Neural cell (in vitro differentiated cells): Measurements from ENCODE around the gene C13orf46. TPM values are rescaled to one million over a fixed set of nuclear protein-coding genes. Genes with fewer than 3 reads are reported as not detected.

ENCODE experiments used
- H2AFZ ChIP-seq: fragments of 200-600, 300-800 bp; sonication (generic), shearing (Covaris generic); 2 replicates; pipeline ENCODE4 v1.6.0; 2014; ENCODE audit warnings: low read depth, mild to moderate bottlenecking, antibody characterized with exemption, low read length, moderate library complexity
- H3F3A ChIP-seq: fragments of 200-600 bp; shearing (Covaris generic); 2 replicates; pipeline ENCODE4 v1.6.1; 2016; ENCODE audit warnings: mild to moderate bottlenecking, moderate library complexity, mixed read lengths, antibody characterized with exemption, low read length; ENCODE audit not compliant: insufficient read depth, poor library complexity, severe bottlenecking
- H3K27ac ChIP-seq: fragments of 200-600, 300-800 bp; sonication (generic), shearing (Covaris generic); 2 replicates; pipeline ENCODE4 v1.5.1; 2014; ENCODE audit warnings: mild to moderate bottlenecking, low read length, moderate library complexity
- H3K27me3 ChIP-seq: fragments of 300-800, 200-600 bp; sonication (generic), shearing (Covaris generic); 2 replicates; pipeline ENCODE4 v1.6.0; 2014; ENCODE audit warnings: mild to moderate bottlenecking, low read depth, low read length, moderate library complexity; ENCODE audit not compliant: insufficient read depth
- H3K36me3 ChIP-seq: fragments of 300-800, 200-600 bp; sonication (generic), shearing (Covaris generic); 2 replicates; pipeline ENCODE4 v1.5.1; 2014; ENCODE audit warnings: mild to moderate bottlenecking, antibody characterized with exemption, low read length, moderate library complexity; ENCODE audit not compliant: insufficient read depth
- H3K4me2 ChIP-seq: fragments of 300-800, 200-600 bp; sonication (generic), shearing (Covaris generic); 2 replicates; pipeline ENCODE4 v1.6.0; 2014; ENCODE audit warnings: mild to moderate bottlenecking, low read length
- H3K4me3 ChIP-seq: fragments of 300-800, 200-600 bp; sonication (generic), shearing (Covaris generic); 2 replicates; pipeline ENCODE4 v1.5.1; 2014; ENCODE audit warnings: mild to moderate bottlenecking, low read length, moderate library complexity
- H3K79me2 ChIP-seq: fragments of 200-600 bp; shearing (Covaris generic); replicated peaks from 2 replicates; pipeline ENCODE4 v1.6.0; 2014; ENCODE audit warnings: mild to moderate bottlenecking, low read length, moderate library complexity; ENCODE audit not compliant: insufficient read depth
- H3K9ac ChIP-seq: fragments of 300-800, 200-600 bp; sonication (generic), shearing (Covaris generic); 2 replicates; pipeline ENCODE4 v1.6.1; 2016; ENCODE audit warnings: mild to moderate bottlenecking, low read length, mixed read lengths
- H3K9me2 ChIP-seq: fragments of 200-600 bp; shearing (Covaris generic); 2 replicates; pipeline ENCODE4 v1.6.1; 2016; ENCODE audit warnings: mild to moderate bottlenecking, low read length, mixed read lengths; ENCODE audit not compliant: insufficient read depth
- H3K9me3 ChIP-seq: fragments of 200-600, 300-800 bp; sonication (generic), shearing (Covaris generic); 2 replicates; pipeline ENCODE4 v1.6.1; 2016; ENCODE audit warnings: mild to moderate bottlenecking, mixed run types, low read length, moderate library complexity, mixed read lengths
- H4K20me1 ChIP-seq: fragments of 200-600 bp; shearing (Covaris generic); 2 replicates; pipeline ENCODE4 v1.6.1; 2016; ENCODE audit warnings: mild to moderate bottlenecking, mixed run types; ENCODE audit not compliant: insufficient read depth
- EP300 ChIP-seq: fragments of 450-650 bp; conservative IDR thresholded peaks from 2 replicates; pipeline ENCODE4 v1.6.1; 2014; ENCODE audit warnings: antibody characterized with exemption, mild to moderate bottlenecking, moderate library complexity; ENCODE audit not compliant: poor library complexity, severe bottlenecking
- EZH2 ChIP-seq: fragments of 200-600, 300-800 bp; shearing (Covaris generic), sonication (generic); IDR thresholded peaks from 2 replicates; pipeline ENCODE4 v1.6.1; 2014; ENCODE audit warnings: antibody characterized with exemption, low read length, borderline replicate concordance, mild to moderate bottlenecking; ENCODE audit not compliant: insufficient read depth, poor library complexity, severe bottlenecking
- MXI1 ChIP-seq: fragments of 450-650 bp; conservative IDR thresholded peaks from 2 replicates; pipeline ENCODE4 v1.6.1; 2014; ENCODE audit warnings: antibody characterized with exemption, mild to moderate bottlenecking; ENCODE audit not compliant: poor library complexity, severe bottlenecking
- POLR2AphosphoS5 ChIP-seq: IDR thresholded peaks from 2 replicates; pipeline ENCODE4 v1.6.1; 2012
- RAD21 ChIP-seq: fragments of 450-650 bp; conservative IDR thresholded peaks from 2 replicates; pipeline ENCODE4 v1.6.1; 2014; ENCODE audit warnings: antibody characterized with exemption, mild to moderate bottlenecking, moderate library complexity
- REST ChIP-seq: IDR thresholded peaks from 2 replicates; pipeline ENCODE4 v1.6.1; 2012; ENCODE audit warnings: borderline replicate concordance
- SMC3 ChIP-seq: fragments of 450-650 bp; conservative IDR thresholded peaks from 2 replicates; pipeline ENCODE4 v1.6.1; 2014; ENCODE audit warnings: antibody characterized with exemption, mild to moderate bottlenecking, moderate library complexity; ENCODE audit not compliant: poor library complexity
- TAF1 ChIP-seq: IDR thresholded peaks from 2 replicates; pipeline ENCODE4 v1.6.1; 2012; ENCODE audit warnings: low read depth
- polyA plus RNA-seq: library from polyadenylated mRNA; depleted of rRNA; stranded (reverse); fragments of >200 nt; gene quantifications from 2 replicates; pipeline ENCODE4 v1.2.3, GENCODE V29; 2014
- TF ChIP-seq, protein P1 (sequence below): fragments of 450-650 bp; IDR thresholded peaks from 2 replicates; pipeline ENCODE4 v1.5.1; 2014; ENCODE audit warnings: antibody characterized with exemption, mild to moderate bottlenecking, moderate library complexity; ENCODE audit not compliant: poor library complexity, severe bottlenecking

The C13orf46 gene
- polyA plus RNA-seq, 1 donor from 2014 or later, result not detected

DNA sequence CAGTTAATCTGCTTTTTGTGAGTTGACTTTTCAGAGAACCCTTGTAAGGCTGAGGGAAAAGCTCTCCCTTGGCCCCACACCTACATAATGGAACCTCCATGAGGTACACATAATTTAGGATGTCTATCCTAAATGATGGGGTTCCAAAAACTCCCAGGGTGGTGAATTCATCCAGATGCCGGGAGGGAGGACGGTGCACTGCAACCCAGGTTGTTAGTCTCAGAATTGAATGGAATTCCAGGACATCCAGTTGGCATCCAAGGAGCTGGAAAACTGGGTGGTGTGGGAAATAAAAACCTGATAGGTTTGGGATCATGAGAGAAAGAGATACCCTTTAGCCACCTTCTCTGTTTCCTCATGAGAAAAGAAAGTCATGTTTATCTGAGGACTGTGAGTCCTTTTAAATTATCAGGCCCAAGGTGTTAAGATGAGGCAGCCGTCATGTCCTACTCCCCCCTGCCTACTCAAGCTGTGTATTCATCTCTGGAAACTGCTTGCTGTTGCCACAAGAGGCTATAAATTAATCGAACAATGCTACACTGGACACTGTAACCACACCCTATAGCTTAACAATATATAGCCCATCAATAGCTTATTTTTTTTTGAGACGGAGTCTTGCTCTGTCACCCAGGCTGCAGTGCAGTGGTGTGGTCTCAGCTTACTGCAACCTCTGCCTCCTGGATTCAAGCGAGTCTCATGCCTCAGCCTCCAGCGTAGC lies 49.5 kb downstream of the C13orf46 start:
- Histone ChIP-seq H3K9ac (no peak overlapping the region), H3K4me3 (no peak overlapping the region), H3K79me2 (no peaks in the 10 kb centered on the region), H2AFZ (no peak overlapping the region), H3K27ac (no peak overlapping the region), H3K36me3 (no peaks in the 10 kb centered on the region), H3K9me3 (no peaks in the 10 kb centered on the region), H3K27me3 (no peaks in the 10 kb centered on the region), H3K4me2 (no peak overlapping the region), H3K9me2 (no peaks in the 10 kb centered on the region), H3F3A (no peaks in the 10 kb centered on the region), H4K20me1 (no peaks in the 10 kb centered on the region)
- TF ChIP-seq POLR2AphosphoS5, result no peak
- TF ChIP-seq EZH2, result no peak
- TF ChIP-seq MXI1, result no peak
- TF ChIP-seq EP300, result no peak
- TF ChIP-seq TAF1, result no peak
- no peak for TF ChIP-seq SMC3
- TF ChIP-seq RAD21, result no peak
- TF ChIP-seq, protein P1, sequence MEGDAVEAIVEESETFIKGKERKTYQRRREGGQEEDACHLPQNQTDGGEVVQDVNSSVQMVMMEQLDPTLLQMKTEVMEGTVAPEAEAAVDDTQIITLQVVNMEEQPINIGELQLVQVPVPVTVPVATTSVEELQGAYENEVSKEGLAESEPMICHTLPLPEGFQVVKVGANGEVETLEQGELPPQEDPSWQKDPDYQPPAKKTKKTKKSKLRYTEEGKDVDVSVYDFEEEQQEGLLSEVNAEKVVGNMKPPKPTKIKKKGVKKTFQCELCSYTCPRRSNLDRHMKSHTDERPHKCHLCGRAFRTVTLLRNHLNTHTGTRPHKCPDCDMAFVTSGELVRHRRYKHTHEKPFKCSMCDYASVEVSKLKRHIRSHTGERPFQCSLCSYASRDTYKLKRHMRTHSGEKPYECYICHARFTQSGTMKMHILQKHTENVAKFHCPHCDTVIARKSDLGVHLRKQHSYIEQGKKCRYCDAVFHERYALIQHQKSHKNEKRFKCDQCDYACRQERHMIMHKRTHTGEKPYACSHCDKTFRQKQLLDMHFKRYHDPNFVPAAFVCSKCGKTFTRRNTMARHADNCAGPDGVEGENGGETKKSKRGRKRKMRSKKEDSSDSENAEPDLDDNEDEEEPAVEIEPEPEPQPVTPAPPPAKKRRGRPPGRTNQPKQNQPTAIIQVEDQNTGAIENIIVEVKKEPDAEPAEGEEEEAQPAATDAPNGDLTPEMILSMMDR, result no peak
- TF ChIP-seq REST, result no peak

GRCh38 chr13:113923376-113924063 lies 50.4 kb downstream of the C13orf46 start:
- no peak for TF ChIP-seq RAD21
- TF ChIP-seq, protein P1, result no peak
- no peak for TF ChIP-seq TAF1
- TF ChIP-seq SMC3, result no peak
- TF ChIP-seq EZH2, result no peak
- Histone ChIP-seq H3K4me2 (no peak overlapping the region), H3K9me3 (no peaks in the 10 kb centered on the region), H3K9ac (no peak overlapping the region), H2AFZ (no peak overlapping the region), H3K9me2 (no peaks in the 10 kb centered on the region), H3K79me2 (no peaks in the 10 kb centered on the region), H4K20me1 (no peaks in the 10 kb centered on the region), H3K27me3 (no peaks in the 10 kb centered on the region), H3K36me3 (no peaks in the 10 kb centered on the region), H3K4me3 (no peak overlapping the region), H3K27ac (no peak overlapping the region), H3F3A (no peaks in the 10 kb centered on the region)
